RPMI7951 (cell line): ENCODE measurements around the gene XXYLT1. TPM values are rescaled to one million over a fixed set of nuclear protein-coding genes. Genes with fewer than 3 reads are reported as not detected.

Source experiments
- DNase-seq: peaks from one replicate; pipeline ENCODE4 v3.0.0-alpha.2; 2012; ENCODE audit warnings: low read depth
- total RNA-seq: library from RNA; depleted of rRNA; stranded (reverse); fragments of >200 nt; shearing (Covaris generic); gene quantifications from 2 replicates; pipeline ENCODE4 v1.2.3, GENCODE V29; 2014

XXYLT1 gene
- total RNA-seq, 1 experiment from 2014 or later = 24.2 TPM

DNA sequence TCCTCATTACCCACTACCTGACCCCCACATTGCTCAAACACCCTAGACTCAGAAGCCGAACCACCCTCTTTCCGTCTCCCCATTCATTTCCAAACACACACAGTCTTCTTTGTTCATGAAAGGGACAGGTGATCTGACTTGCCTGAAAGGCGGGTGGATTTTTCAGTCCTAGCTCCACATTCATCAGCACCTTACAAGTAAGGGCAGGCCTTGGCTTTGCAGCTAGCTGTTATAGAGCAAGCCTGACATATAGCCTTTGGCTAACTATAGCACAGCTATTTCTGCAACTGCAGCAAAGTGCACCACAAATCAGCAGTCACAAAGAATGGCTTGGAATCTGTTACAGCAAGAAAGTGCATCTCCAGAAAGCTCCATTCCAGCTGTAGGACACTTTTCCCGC lies 139.8 kb downstream of the XXYLT1 start:
- no peak for DNase-seq

DNA sequence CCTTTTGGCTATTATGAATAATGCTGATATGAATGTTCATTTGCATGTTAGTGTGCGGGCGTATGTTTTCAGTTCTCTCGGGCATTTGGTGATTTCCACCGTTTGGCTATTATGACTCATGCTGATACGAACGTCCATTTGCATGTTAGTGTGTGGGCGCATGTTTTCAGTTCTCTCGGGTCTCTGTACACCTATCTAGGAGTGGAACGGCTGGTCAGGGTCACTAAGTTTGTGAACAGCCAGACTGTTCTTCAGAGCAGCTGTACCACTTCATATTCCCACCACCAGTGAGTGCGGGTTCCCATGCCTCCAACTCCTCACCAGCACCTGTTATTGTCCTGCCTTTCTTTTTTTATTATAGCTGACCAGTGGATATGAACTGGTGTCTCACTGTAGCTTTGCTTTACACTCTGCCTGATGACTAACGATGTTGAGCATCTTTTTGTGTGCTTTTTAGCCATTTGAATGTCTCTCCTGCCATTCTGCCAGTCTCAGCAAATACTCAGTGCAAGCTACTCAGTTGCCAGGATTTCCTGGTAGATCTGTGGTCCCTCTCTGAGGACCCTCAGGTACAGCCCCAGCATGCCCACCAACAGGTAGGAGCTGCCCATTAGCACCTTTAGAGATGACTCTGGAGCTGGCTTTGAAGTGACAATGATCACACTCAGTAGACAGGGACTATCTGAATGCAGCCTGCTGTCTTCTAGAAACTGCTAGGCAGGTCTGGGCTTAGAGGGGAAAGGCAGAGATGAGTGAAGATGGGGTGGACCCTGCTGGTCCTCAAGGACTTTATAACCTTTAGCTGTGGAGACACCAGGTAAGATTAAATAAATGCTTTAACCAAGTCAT lies 141.1 kb downstream of the XXYLT1 start:
- DNase-seq = no peak

- DNase-seq = no peak
These were observed 141.8 kb downstream of the XXYLT1 start for GRCh38 chr3:195129072-195129643.

GRCh38 chr3:195128255-195129071 lies 142.5 kb downstream of the XXYLT1 start:
- no peak for DNase-seq

- DNase-seq = no peak
These were observed 144.8 kb downstream of the XXYLT1 start for GRCh38 chr3:195126056-195126605.

GRCh38 chr3:195125646-195126045 lies 145.3 kb downstream of the XXYLT1 start:
- no peak for DNase-seq

GRCh38 chr3:195124378-195124992 lies 146.5 kb downstream of the XXYLT1 start:
- no peak for DNase-seq

GRCh38 chr3:195123281-195123691 lies 147.7 kb downstream of the XXYLT1 start:
- no peak for DNase-seq

- DNase-seq = no peak
These were observed 148.7 kb downstream of the XXYLT1 start for GRCh38 chr3:195122261-195122660.

- no peak for DNase-seq
These were observed 150.7 kb downstream of the XXYLT1 start for GRCh38 chr3:195120267-195120601.

- peak; percentile 93 for DNase-seq
These were observed 151.3 kb downstream of the XXYLT1 start for GRCh38 chr3:195119461-195120266.

GRCh38 chr3:195118671-195119070 lies 152.3 kb downstream of the XXYLT1 start:
- DNase-seq = no peak

DNA sequence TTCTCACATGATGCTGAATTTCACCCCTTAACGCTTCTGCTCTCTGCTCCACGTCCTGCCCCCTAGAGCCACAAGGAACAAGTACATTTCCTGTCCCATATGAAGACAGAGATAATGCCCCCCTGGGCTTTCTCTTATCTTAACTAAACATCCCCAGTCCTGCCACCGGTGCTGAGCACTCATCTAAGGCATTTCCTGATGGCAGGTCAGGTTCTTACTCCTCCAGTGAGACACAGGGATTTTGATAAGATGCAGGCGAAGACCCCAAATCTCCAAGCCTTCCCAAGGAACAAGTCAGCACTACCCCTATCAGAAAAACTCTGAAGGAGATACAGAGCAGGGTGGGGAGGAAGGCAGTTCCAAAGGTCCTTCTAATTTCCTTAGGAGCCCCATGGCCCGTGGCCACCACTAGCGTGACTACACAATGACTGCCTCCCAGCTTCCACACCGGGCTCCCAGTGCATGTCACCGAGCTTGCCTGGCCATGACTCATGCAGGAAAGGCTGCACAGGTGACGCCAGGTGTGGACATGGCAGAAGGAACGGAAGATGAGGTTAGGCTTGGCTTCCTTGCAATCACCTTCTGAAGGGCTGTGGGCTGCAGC lies 152.9 kb downstream of the XXYLT1 start:
- peak; percentile 52 for DNase-seq

- DNase-seq = no peak
These were observed 154.4 kb downstream of the XXYLT1 start for GRCh38 chr3:195116407-195117185.

DNA sequence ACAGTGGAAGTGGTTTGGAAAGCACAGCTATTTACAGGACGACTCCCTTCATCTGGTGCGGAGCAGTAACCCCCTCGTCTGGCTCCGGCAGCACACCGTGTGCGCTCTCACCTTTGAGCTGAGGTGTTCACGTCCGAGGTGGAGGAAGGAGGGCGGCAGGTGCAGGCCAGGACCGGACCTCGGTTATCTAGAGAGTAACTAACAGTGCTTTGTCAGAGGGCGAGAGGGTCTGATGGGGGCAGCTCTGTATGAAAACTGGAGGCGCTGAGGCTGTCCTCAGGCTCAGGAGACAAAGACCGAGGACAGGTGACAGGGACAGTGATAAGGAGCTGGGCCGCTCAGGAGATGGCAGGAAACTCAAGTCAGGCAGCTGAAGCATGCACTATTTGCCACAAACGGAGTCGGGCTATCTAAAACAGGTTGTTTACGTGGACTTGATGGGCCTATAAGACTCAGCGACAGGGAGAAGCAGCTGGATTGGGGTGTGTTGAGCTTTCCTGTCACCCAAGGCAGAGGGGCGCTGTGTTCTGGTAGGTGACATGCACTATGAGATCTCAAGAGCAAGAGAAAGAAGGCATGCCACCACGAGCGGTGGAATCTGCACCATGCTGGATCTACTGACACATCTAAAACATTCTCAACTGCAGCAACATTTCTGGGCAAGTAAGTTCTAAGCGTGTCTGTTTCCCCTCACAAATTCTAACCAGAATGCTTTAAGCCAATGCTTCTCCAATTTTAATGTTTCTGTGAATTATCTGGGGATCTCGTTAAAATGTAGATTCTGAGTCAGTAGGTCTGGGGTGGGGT lies 155.2 kb downstream of the XXYLT1 start:
- DNase-seq = no peak

GRCh38 chr3:195114786-195115599 lies 156.0 kb downstream of the XXYLT1 start:
- DNase-seq = no peak

DNA sequence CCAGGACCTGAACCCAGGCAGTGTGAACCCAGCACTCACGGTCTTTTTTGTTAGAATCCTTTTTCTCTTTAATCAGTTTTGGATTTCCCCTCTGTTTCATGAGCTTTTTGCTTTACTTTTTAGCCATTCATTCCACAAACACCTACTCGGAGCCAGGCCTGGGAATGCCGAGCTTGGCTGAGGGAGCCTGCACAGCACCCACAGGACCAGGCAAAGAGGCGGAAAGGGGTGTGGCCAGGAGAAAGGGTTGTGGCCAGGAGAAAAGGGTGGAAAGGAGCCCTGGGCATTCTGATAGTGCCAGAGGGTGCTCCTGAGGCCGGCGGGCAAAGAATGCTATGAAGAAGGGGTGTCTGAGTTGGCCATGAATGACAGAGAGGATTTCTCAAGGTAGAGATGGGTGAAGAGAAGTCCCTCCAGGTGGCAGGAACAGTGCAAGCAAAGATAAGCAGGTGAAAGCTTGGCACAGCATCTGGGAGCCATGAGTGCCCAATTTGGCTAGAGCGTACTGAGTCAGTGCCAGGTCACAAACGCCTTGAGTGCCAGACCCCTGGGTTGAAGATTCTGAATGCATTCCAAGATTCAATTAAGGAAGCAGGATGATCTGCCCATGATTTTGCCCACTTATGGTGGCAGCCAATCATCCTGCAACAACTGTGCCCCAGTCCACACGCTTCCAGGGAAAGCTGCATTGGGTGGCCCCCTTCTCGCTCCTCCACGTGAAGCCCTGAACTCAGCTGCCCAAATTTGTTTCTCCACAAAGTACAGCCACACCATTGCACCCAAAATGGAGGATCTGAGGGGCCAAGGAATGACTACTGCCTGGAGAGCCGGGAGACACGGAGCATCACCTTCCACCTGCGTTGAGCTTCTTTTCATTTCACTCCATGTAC lies 157.2 kb downstream of the XXYLT1 start:
- DNase-seq = no peak
